Measurements from ENCODE around the gene RYR1. TPM values are rescaled to one million over a fixed set of nuclear protein-coding genes. Genes with fewer than 3 reads are reported as not detected.

RYR1 gene
- total RNA-seq, 1 donor from 2014 or later, result 0.12 TPM

DNA sequence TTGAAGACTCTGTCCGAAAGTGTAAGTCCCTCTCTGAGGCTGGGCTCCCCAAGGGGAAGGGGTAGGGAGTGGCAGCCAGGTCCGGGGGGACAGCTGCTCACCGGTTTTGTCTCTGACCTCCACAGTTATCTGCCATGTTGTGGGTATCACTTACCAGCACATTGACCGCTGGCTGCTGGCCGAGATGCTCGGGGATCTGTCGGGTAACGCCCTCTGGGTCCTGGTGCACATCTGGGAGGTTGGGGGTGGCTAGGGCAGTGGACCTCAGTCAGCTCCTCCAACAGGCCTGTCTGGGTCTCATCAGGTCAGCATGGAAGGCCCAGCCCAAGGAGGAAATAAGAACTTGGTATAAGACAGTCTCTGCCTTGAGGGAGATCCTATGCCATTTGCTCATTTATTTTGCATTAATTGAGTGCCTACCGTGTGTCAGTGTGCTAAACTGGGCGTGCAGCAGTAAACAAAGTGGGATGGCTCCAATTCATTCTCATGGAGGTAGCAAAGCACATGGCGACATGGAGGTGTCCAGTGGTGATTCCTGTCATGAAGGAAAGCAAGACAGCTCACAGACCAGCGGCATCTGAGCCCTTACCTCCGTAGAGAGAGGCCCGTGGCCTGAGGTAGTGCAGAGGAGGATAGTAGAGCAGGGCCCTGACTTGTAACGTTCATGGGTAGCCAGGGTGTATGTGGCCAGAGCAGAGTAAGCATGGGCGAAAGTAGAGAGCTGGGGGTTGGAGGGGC, 199.2 kb downstream of the RYR1 start:
- no peak for DNase-seq (ENCODE audit: low read depth)
- TF ChIP-seq, protein P1, sequence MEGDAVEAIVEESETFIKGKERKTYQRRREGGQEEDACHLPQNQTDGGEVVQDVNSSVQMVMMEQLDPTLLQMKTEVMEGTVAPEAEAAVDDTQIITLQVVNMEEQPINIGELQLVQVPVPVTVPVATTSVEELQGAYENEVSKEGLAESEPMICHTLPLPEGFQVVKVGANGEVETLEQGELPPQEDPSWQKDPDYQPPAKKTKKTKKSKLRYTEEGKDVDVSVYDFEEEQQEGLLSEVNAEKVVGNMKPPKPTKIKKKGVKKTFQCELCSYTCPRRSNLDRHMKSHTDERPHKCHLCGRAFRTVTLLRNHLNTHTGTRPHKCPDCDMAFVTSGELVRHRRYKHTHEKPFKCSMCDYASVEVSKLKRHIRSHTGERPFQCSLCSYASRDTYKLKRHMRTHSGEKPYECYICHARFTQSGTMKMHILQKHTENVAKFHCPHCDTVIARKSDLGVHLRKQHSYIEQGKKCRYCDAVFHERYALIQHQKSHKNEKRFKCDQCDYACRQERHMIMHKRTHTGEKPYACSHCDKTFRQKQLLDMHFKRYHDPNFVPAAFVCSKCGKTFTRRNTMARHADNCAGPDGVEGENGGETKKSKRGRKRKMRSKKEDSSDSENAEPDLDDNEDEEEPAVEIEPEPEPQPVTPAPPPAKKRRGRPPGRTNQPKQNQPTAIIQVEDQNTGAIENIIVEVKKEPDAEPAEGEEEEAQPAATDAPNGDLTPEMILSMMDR (conservative IDR thresholded peaks at IDR 0.05; ENCODE audit: low read depth, low read length), result no peak
- H3K4me3 ChIP-seq (ENCODE audit: low read depth, low read length), result no peak overlapping the region

DNA sequence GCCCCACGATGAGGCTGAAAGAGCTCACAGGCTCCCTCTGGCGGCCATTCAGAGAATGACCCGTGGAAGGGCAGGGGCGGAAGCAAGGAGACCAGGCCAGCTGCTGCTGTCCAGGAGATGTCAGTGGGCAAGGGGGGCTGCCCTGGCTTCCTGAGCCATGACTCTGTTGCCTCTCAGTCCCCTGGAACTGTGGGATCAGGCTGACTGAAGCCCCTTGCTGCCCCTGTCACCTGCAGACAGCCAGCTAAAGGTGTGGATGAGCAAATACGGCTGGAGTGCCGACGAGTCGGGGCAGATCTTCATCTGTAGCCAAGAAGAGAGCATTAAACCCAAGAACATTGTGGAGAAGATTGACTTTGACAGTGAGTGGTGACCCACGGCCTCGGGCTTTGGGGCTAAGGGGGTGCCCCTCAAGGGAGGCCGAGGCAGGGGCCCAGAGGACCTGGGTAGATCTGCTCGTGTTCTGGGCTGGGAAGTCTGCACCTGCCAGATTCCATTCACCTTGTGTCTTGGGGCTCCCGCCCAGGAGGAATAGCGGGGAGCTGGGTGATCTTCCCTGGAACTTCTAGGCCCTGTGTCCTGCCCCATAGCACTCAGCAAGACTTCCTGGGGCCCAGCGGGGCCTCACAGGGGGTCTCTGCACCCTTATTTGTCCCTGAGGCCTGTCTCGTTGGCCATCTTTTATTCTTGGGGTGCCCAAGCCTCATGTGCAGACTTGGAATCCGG, 201.4 kb downstream of the RYR1 start:
- no peak for DNase-seq (ENCODE audit: low read depth)
- no peak overlapping the region for H3K4me3 ChIP-seq (ENCODE audit: low read depth, low read length)
- TF ChIP-seq, protein P1 (conservative IDR thresholded peaks at IDR 0.05; ENCODE audit: low read depth, low read length), result peak; percentile 92

DNA sequence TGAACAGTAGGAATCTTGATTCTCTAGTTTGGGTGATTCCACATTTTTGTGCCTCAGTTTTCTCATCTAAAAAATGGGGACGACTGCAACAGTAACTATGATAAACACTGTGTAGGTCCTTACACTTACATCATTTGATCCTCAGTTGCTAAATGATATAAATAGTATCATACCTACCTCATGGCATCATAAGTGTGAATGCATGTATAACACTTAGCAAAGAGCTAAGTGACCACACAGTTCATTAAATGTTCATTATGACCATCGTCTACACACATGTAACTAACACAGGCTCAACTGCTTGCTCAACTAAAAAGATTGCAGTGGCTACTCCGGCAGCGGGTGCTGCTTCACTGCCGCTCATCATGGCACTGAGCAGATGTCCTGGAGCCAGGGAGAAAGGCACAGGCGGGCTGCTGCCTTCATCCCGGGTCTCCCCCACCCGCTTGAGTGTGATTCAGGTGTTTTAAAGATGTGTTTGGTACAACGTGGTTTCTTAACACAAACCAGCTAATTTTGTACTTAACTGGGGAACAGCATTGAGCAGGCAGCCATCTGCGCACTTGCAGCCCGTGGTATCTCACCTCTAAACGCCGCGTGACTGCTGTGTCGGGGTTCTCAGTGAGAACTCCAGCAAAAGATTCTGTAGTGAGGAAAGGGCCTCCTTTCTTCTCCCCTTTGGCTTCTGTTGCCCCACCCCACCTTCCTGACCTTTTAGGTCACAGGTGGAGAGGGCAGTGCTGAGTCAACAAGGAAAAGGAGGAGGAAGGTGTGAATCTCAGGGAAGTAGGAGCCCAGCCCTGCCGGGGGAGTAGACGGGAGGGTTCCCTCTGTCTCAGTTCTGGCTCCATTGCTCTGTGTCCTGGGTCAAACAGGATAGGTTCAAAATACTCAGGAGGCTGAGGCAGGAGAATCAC, 202.2 kb downstream of the RYR1 start:
- TF ChIP-seq, protein P1 (conservative IDR thresholded peaks at IDR 0.05; ENCODE audit: low read depth, low read length), result no peak
- no peak for DNase-seq (ENCODE audit: low read depth)
- H3K4me3 ChIP-seq (ENCODE audit: low read depth, low read length), result no peak overlapping the region

Other genes starting within 250 kb of the RYR1 start
- 1.3 and 2.6 TPM in 2 replicates for gene DPF1, start 209.5 kb upstream of the RYR1 start, total RNA-seq
- gene PPP1R14A, start 177.3 kb upstream of the RYR1 start, total RNA-seq, result 13.4 and 14.3 TPM in 2 replicates
- gene SPINT2, start 169.1 kb upstream of the RYR1 start, total RNA-seq, result 539 and 548 TPM in 2 replicates
- 267 and 305 TPM in 2 replicates for gene C19orf33, start 129.4 kb upstream of the RYR1 start, total RNA-seq
- 72.2 and 90.6 TPM in 2 replicates for gene YIF1B, start 117.7 kb upstream of the RYR1 start, total RNA-seq
- 3.8 and 3.9 TPM in 2 replicates for gene KCNK6, start 113.8 kb upstream of the RYR1 start, total RNA-seq
- gene CATSPERG, start 97.9 kb upstream of the RYR1 start, total RNA-seq, result 0.51 and 1.2 TPM in 2 replicates
- gene PSMD8, start 59.1 kb upstream of the RYR1 start, total RNA-seq, result 227 and 369 TPM in 2 replicates
- gene GGN, start 45.7 kb upstream of the RYR1 start, total RNA-seq, result 0.87 and 1.8 TPM in 2 replicates
- gene SPRED3, start 45.0 kb upstream of the RYR1 start, total RNA-seq, result 2.8 and 5.2 TPM in 2 replicates
- gene FAM98C, start 30.6 kb upstream of the RYR1 start, total RNA-seq, result 13.2 and 37.1 TPM in 2 replicates
- gene RASGRP4, start 7.5 kb upstream of the RYR1 start, total RNA-seq, result not detected in 2 replicates
- 0.43 and 3.1 TPM in 2 replicates for gene MAP4K1, start 184.3 kb downstream of the RYR1 start, total RNA-seq
- 548 and 564 TPM in 2 replicates for gene EIF3K, start 185.5 kb downstream of the RYR1 start, total RNA-seq
- gene ACTN4, start 214.0 kb downstream of the RYR1 start, total RNA-seq, result 629 and 634 TPM in 2 replicates

All from epithelial cell of proximal tubule (primary cell).